MCF 10A (cell line): Measurements from ENCODE around the gene NACA2. TPM values are rescaled to one million over a fixed set of nuclear protein-coding genes. Genes with fewer than 3 reads are reported as not detected.

Experiments
- BruUV-seq: library from RNA; stranded (reverse); fragments of 400-500 nt; replicated peaks from 2 replicates; lab custom pipeline; 2021; lab: Mats Ljungman, UMichigan
- CTCF ChIA-PET: fragments of 300-600 bp; sonication (Branson Sonifier 250); formaldehyde crosslinking; extraction: SDS; loops from one replicate; lab custom pipeline; 2021; ENCODE audit warnings: antibody characterized with exemption, inconsistent platforms; lab: Yijun Ruan, JAX
- POLR2A ChIA-PET: fragments of 300-600, 350-650 bp; sonication (Branson Sonifier 250); formaldehyde crosslinking; extraction: SDS; loops from one replicate; lab custom pipeline; 2020; ENCODE audit warnings: antibody characterized with exemption, inconsistent platforms; lab: Yijun Ruan, JAX
- DNase-seq: peaks from one replicate; pipeline ENCODE4 v3.0.0-alpha.2; 2018; ENCODE audit not compliant: unreplicated experiment
- H3K27ac Mint-ChIP-seq: one replicate; pipeline ENCODE4 v1.8.0; 2022; ENCODE audit warnings: mild to moderate bottlenecking, low read depth, mixed read lengths; ENCODE audit not compliant: unreplicated experiment
- H3K27me3 Mint-ChIP-seq: one replicate; pipeline ENCODE4 v1.8.0; 2022; ENCODE audit warnings: mixed read lengths; ENCODE audit not compliant: insufficient read depth, unreplicated experiment
- H3K36me3 Mint-ChIP-seq: one replicate; pipeline ENCODE4 v1.8.0; 2022; ENCODE audit warnings: mild to moderate bottlenecking, moderate library complexity, mixed read lengths; ENCODE audit not compliant: insufficient read depth, unreplicated experiment
- H3K4me1 Mint-ChIP-seq: one replicate; pipeline ENCODE4 v1.8.0; 2022; ENCODE audit warnings: mixed read lengths; ENCODE audit not compliant: insufficient read depth, unreplicated experiment
- H3K4me3 Mint-ChIP-seq: one replicate; pipeline ENCODE4 v1.8.0; 2022; ENCODE audit warnings: mild to moderate bottlenecking, moderate library complexity, mixed read lengths; ENCODE audit not compliant: unreplicated experiment
- H3K9me3 Mint-ChIP-seq: one replicate; pipeline ENCODE4 v1.8.0; 2022; ENCODE audit warnings: mixed read lengths; ENCODE audit not compliant: unreplicated experiment
- intact Hi-C: fragments of 100-400 bp; cut with micrococcal nuclease; formaldehyde crosslinking; loops from 2 replicates; pipeline ENCODE4 v1.14.1; 2022
- total RNA-seq: library from RNA; stranded (reverse); gene quantifications from 2 replicates; pipeline ENCODE4 v1.2.3, GENCODE V29; 2022
- TF ChIP-seq, protein P1 (sequence below): fragments of 200-600 bp; IDR thresholded peaks from one replicate; pipeline ENCODE4 v1.8.0; 2022; ENCODE audit warnings: antibody characterized with exemption, mild to moderate bottlenecking; ENCODE audit not compliant: unreplicated experiment

Gene NACA2
- total RNA-seq, 1 experiment from 2014 or later: not detected

DNA sequence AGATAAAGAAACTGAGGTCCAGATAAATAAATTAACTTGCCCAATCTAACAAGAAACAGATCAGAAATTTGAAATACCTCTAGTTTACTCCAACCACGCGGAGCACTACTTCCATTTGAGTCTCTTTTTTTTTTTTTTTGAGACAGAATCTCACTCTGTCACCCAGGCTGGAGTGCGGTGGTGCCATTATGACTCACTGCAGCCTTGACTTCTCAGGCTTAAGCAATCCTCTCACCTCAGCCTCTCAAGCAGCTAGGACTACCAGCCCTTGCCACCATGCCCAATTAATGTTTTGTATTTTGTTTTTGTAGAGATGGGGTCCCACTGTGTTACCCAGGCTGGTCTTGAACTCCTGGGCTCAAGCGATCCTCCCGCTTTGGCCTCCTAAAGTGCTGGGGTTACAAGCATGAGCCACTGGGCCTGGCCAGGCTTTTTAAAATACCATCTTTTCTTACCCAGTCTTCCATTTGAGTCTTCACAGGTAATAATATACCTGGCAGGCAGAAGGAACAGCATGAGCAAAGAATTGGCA, 3.3 kb upstream of the NACA2 start:
- H3K4me1 Mint-ChIP-seq: no peaks in the 10 kb centered on the region
- peak; percentile 59 for DNase-seq
- TF ChIP-seq, protein P1, sequence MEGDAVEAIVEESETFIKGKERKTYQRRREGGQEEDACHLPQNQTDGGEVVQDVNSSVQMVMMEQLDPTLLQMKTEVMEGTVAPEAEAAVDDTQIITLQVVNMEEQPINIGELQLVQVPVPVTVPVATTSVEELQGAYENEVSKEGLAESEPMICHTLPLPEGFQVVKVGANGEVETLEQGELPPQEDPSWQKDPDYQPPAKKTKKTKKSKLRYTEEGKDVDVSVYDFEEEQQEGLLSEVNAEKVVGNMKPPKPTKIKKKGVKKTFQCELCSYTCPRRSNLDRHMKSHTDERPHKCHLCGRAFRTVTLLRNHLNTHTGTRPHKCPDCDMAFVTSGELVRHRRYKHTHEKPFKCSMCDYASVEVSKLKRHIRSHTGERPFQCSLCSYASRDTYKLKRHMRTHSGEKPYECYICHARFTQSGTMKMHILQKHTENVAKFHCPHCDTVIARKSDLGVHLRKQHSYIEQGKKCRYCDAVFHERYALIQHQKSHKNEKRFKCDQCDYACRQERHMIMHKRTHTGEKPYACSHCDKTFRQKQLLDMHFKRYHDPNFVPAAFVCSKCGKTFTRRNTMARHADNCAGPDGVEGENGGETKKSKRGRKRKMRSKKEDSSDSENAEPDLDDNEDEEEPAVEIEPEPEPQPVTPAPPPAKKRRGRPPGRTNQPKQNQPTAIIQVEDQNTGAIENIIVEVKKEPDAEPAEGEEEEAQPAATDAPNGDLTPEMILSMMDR: no peak
- intact Hi-C loops: no loop called here
- ChIA-PET CTCF (interaction anchor here (0.6 kb wide), 1 partner anchor 9 kb away, joined by 3 read pairs; no protein-coding TSS in a partner anchor), POLR2A (no interaction called here)
- no TSS peak for BruUV-seq
- no peaks in the 10 kb centered on the region for H3K27me3 Mint-ChIP-seq
- no peaks in the 10 kb centered on the region for H3K36me3 Mint-ChIP-seq
- no peaks in the 10 kb centered on the region for H3K9me3 Mint-ChIP-seq
- no peak overlapping the region for H3K4me3 Mint-ChIP-seq
- no peak overlapping the region for H3K27ac Mint-ChIP-seq

DNA sequence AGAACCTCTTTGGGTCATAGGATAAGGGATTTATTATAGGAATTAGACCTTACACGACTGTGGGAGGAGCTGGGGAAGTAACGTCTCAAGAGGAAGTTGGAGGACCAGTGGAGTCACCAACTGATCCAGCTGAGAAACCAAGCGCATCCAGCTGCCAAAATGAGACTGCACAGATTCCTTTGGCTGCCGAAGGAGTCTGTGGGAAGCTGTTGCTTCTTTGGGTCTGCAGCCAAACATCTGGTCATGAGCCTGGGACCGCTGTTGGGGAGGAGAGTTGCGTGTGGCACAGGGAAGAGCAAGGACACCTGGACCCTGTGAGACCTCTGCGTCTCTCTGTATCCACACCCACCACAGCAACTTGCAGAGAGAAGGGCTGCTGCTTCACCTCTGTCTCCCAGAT, 2.4 kb upstream of the NACA2 start:
- DNase-seq: no peak
- H3K27ac Mint-ChIP-seq: no peak overlapping the region
- no peaks in the 10 kb centered on the region for H3K36me3 Mint-ChIP-seq
- ChIA-PET CTCF (no interaction called here), POLR2A (no interaction called here)
- no peaks in the 10 kb centered on the region for H3K4me1 Mint-ChIP-seq
- no TSS peak for BruUV-seq
- no peaks in the 10 kb centered on the region for H3K27me3 Mint-ChIP-seq
- TF ChIP-seq, protein P1: no peak
- no peaks in the 10 kb centered on the region for H3K9me3 Mint-ChIP-seq
- intact Hi-C loops: no loop called here
- H3K4me3 Mint-ChIP-seq: no peak overlapping the region

- H3K27me3 Mint-ChIP-seq: no peaks in the 10 kb centered on the region
- no peaks in the 10 kb centered on the region for H3K4me1 Mint-ChIP-seq
- ChIA-PET CTCF (interaction anchor here (0.7 kb wide), 1 partner anchor 18 kb away, joined by 3 read pairs; no protein-coding TSS in a partner anchor), POLR2A (no interaction called here)
- H3K4me3 Mint-ChIP-seq: no peak overlapping the region
- no peaks in the 10 kb centered on the region for H3K36me3 Mint-ChIP-seq
- no peak overlapping the region for H3K27ac Mint-ChIP-seq
- no peak for DNase-seq
- no TSS peak for BruUV-seq
- H3K9me3 Mint-ChIP-seq: no peaks in the 10 kb centered on the region
- intact Hi-C loops: no loop called here
- TF ChIP-seq, protein P1: no peak
Observed at GRCh38 chr17:61591930-61592329, 911 bp upstream of the NACA2 start.

DNA sequence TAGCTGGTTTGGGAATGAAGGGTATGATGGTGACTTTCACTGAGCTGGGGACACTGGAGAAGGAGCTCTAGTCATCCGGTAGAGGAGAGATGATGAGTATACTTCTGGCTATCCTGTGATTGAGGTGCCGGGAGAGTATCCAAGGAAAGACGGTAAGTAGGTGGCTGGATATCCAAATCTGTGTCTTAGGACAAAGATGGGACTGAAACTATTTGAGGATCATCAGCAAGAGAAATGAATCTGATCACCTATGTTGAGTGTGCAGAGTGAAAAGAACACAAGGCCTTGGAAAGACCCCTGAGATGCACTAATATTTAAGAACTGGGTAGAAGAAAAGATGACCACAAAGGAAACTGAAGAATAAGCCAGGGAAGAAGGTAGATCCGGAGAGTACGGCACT, 1.0 kb downstream of the NACA2 start:
- no peaks in the 10 kb centered on the region for H3K36me3 Mint-ChIP-seq
- H3K27ac Mint-ChIP-seq: no peak overlapping the region
- ChIA-PET CTCF (interaction anchor here (0.6 kb wide), 1 partner anchor 50 kb away, joined by 3 read pairs; no protein-coding TSS in a partner anchor), POLR2A (no interaction called here)
- no peak for DNase-seq
- no peaks in the 10 kb centered on the region for H3K4me1 Mint-ChIP-seq
- intact Hi-C loops: no loop called here
- H3K27me3 Mint-ChIP-seq: no peaks in the 10 kb centered on the region
- no TSS peak for BruUV-seq
- TF ChIP-seq, protein P1: no peak
- H3K4me3 Mint-ChIP-seq: no peak overlapping the region
- no peaks in the 10 kb centered on the region for H3K9me3 Mint-ChIP-seq
